HG02588 (cell line): ENCODE measurements around the gene ZNF75A.
"Not testable (repeated sequence)": the region's sequence is repeated elsewhere in the genome, so short reads cannot be mapped to it uniquely, and the experiment has no call there.

Source experiments
- ATAC-seq: cut with Tn5 transposase; IDR thresholded peaks from one replicate; pipeline ENCODE4 v1.9.1; 2021; ENCODE audit warnings: mild to moderate bottlenecking, moderate library complexity; ENCODE audit not compliant: unreplicated experiment

Gene ZNF75A

DNA sequence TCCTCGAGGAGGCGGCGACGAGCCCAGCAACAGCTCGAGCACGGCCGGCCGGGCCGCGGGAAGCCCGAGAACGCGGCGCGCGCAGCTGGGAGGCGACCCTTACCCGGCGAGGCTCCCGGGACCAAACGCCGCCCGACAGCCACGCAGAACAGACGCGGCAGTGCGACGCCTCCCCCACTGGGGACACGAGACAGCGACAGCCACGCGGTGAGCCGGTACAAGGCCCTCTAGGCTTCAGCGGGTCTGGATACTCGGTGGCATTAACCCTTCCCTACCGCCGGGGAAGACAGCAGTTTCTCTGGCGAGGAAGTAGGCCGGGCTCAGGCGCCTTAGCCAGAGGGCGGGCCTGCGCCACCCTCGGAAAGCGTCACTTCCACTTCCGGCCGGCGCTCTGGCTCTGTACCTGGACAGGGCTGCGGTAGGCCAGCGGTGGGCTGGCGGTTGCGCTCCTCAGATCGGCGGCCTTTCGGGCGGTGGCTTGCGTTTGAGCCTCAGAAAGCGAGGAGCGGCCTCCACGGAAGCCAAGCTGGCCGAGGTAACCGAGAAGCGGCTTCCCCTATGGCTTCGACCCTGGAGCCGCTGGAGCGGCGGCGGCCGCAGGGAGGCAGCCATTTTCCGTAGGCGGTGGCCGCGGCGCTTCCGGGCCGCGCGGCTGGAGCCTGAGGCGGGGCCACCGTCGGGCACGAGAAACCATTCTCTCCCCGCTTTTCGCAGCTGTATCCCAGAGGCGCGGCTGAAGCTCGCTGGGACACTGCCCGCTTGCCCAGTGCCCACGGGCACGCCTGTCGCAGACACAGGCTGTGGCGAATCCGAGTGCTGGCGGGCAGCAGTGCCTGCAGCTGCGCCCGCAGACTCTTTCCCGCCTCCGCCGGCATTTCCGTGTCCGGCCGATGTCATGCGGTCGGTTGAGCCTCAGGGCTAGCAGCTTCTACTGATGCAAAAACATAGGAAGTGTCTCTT is at the start of gene ZNF75A, which contains the start of gene TIGD7:
Gene ZNF75A (plus strand): TSS at position 389 of the 960 bp plus-strand sequence. CDS start 2,932 bp downstream, outside the sequence.
Gene TIGD7 (minus strand): TSS at position 322 of the 960 bp plus-strand sequence. CDS start 4,816 bp downstream, outside the sequence.
- peak; percentile 93 for ATAC-seq

DNA sequence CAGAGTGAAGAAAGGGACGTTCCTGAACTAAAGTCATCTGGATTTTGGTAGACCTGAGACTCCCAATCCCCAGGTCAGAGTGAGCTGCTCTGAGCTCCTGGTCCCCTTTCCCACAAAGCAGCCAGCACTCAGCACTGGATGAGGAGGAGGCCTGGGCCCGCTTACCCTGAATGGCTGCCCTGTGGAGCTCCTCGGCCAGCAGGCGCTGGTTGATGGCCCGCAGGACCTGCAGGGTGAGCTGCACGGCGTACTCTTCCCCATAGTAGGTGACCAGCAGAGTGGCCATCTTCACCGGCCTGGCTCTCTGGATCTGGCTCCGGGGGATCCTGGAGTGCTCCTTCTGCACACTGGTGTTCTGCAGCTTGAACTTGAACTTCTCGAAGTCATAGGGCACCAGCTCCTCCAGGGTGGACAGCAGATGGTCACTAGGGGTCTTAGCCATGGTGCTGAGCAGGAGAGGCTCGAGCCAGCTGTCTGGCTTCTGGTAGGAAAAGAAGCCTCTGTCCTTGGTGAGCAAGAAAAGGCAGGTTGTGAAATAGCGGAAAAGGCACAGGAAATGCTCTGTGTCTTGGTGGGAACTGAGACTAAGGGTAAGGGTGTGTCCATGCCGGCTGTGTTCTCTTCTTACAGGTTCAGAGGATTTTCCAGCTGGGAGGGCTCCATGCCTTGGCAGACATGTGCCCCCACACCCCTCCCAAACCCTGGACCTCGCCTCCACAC is 49.0 kb upstream of the ZNF75A start, which contains the start of gene MEFV:
Gene MEFV (minus strand): TSS at position 488 of the 720 bp plus-strand sequence. CDS start 46 bp downstream, at position 442.
- no peak for ATAC-seq

DNA sequence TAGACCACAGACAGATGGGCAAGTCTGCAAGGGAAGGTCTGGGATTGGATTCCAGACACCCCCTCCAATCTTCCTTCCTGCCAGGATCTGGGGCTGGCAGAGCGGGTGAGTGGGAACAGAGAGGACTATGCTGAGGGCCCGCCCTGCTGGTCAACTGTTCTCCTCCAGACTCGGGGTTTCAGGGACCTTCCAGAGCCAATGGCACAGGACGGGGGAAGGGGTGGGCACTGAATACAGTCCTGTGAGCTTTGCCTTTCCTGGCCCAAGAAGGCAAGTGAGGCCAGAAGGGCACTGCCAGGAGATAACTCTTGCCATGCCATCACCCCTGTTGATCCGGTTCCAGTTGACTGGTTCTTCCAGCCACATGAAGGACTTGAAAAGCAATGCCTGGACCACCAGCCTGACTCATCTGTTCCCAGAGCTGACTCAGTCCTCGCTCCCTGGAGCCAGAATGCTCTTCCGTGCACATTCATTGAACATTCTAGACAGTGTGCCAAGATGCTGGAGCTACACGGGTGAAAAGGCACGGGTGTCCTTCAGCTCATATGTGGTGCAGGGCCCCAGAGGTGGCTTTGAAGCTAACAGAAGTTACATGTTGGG is 48.3 kb upstream of the ZNF75A start:
- ATAC-seq = no peak

DNA sequence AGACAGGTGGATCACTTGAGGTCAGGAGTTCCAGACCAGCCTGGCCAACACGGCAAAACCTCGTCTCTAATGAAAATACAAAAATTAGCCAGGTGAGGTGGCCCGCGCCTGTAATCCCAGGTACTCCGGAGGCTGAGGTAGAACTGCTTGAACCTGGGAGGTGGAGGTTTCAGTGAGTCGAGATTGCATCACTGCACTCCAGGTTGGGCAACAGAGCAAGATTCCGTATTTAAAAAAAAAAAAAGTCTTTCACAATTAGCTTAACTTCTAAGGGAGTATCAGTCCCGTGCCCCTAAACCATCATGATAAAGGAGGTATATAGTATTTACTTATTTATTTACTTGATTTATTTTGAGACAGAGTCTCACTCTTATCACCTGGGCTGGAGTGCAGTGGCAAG is 45.5 kb upstream of the ZNF75A start:
- no peak for ATAC-seq

DNA sequence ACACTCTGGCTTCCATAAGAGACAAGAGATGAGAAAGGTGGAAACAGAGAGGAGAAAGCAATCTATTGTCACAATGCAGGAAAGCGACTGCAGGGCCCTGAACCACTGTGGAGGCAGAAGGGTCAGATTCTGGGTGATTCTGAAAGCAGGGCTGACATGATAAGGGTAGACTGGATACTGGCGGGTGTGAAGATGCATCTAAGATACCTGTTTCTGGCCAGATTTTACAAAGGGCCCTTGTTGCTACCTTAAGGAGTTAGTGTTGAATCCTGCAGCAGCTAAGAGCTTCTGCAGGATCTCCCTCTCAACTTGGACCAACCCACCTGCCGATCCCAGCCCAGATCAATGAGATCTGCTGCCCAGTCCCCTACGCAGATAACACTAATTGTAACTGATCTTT is 42.8 kb upstream of the ZNF75A start:
- ATAC-seq = no peak

DNA sequence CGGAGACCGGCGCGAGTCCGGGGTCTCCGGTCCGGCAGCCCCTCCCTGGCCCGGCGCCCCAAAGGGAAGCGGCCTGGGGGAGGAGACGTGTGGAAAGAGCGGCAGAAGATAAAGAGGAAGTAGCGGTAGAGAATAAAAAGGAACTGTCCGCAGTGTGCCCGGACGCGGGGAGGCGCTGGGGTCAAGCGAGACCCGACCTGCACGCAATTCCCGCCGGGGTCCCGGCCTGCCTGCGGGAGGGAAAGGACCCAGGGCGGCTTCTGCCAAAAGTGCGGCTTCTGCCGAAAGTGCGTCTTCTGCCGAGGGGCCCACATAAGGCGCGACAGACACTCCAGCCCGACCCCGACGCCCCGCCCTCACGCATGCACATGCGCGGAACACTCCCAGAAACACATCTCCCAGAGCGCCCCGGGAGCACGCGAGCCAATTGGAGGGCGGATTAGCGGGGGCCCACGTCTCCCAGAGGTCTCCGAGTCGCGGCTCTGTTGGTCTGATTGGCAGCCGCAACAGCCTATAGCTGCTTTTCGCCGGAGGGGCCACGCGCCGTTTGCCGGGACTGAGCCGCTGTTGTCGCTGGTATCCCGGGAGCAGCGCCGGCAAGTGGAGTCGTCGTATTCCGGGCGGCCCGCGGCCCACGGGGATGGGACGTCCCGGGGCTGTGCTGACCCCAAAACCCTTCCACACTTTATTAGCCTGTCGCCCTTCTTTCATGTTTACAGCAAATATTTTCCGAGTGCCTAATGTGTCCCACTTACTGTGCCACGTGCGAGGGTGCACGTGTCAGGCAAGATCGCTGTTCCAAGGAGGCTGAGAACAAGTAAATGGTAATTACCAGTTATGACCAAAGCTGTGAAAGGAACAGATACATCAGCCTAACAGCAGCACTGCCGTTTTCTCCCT is 40.9 kb upstream of the ZNF75A start:
- peak; percentile 76 for ATAC-seq

DNA sequence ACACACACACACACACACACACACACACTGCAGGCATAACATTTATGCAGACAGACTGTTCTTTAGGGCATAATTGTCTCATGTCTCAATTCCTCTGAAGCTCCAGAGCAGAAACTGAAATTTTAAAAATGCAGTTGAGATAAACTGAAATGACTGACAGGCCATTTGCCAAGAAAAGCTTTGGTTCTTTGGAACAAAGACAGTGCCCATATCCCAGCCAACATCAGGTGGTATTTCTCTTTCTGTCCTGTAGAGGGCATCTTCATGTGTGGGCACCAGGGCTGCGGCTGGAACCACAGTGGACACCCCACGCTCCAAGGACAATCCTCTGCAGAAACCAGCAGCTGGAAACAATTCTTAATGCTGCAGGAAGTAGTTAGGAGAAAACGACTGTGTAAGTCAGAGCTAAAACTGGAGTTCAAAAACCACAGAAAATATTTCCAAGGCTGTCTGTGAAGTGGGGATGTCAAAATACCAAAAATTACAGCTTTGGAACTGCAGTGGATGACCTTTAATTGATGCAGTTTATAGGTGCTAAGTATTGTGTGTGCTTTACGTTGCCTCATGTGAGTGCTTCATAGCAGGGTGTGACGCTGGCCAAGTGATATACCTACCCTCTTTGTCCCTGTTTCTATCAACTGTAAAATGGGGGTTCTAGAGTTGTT is 38.3 kb upstream of the ZNF75A start:
- ATAC-seq = no peak

DNA sequence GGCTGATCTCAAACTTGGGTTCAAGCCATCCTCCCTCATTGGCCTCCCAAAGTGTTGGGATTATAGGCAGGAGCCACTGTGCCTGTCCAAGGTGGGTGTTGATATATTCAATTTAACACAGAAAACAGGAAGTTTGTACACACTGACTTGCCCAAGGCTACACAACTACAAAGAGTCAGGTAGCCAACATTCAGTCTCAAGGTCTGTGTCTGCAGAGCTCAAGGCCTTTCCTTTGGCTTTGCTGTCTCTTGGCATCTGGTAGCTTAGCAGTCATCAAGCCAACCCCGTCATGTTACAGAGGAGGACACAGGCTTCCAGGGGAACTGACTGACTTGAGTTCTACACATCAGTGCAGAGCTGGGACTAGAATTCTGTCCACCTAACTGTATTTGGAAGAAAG is 37.0 kb upstream of the ZNF75A start:
- no peak for ATAC-seq

DNA sequence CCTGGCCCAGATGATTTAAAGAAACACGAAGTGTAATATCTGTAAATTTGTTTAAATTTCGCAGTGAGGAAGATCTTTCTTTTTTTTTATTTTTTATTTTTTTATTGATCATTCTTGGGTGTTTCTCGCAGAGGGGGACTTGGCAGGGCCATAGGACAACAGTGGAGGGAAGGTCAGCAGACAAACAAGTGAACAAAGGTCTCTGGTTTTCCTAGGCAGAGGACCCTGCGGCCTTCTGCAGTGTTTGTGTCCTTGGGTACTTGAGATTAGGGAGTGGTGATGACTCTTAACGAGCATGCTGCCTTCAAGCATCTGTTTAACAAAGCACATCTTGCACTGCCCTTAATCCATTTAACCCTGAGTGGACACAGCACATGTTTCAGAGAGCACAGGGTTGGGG is 34.6 kb upstream of the ZNF75A start:
- not testable (repeated sequence) for ATAC-seq

DNA sequence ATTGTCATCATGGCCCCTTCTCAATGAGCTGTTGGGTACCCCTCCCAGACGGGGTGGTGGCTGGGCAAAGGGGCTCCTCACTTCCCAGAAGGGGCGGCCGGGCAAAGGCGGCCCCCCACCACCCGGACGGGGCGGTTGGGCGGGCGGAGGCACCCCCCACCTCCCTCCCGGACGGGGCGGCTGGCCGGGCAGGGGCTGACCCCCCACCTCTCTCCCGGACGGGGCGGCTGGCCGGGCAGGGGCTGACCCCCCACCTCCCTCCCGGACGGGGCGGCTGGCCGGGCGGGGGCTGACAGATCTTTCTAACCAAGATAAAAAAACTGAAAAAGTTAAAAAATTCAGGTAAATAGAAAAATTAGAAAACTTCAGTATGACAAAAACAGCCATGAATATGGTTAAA is 34.0 kb upstream of the ZNF75A start:
- ATAC-seq = not testable (repeated sequence)

DNA sequence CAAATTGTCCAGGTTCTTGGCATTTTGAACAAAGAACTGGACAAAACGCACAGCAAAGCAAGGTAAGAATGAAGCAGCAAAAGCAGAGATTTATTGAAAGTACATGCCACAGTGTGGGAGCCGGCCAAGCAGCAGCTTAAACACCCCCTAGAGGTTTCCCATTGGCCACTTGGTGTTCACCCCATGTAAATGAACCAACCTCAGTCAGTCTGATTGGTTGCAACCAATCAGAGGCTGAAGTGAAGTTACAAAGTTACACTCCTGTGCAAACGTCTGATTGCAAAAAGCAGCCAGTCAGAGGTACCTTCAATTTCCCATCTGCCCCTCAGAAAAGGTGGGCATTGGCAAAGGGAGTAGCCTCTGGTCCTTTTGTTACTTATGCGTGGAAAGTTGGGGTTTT is 30.8 kb upstream of the ZNF75A start:
- ATAC-seq = no peak

DNA sequence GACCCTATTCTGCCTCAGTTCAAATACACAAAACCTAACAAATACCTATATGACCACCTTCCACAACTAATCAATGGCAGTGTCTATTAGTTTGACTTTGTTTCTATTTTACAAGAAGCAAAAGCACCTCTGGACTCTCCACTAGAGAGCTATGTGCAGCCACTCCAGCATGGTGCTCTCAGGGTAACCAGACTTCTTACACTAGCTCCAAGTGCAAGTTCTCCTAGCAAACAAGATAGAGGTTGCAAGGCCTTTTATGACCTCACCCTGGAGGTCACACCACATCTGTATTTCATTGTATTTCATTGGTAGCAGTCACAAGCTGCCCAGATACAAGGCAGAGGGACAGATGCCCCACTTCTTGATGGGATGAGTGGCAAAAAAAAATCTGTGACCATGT is 30.4 kb upstream of the ZNF75A start:
- ATAC-seq = no peak

DNA sequence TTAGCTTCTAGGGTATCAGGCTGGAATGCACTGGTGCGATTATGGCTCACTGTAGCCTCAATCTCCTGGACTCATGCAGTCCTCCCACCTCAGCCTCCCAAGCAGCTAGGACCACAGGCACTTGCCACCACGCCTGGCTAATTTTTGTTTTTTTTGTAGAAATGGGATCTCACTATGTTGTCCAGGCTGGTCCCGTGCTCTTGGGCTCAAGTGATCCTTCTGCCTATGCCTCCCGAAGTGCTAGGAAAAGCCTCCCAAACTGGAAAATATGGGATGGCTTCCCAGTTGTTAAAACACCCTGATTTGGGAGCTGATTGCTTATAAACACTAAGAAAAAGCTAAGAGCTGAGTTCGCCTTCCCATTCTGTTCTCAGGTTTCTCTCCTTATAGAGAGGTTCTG is 28.6 kb upstream of the ZNF75A start:
- no peak for ATAC-seq

DNA sequence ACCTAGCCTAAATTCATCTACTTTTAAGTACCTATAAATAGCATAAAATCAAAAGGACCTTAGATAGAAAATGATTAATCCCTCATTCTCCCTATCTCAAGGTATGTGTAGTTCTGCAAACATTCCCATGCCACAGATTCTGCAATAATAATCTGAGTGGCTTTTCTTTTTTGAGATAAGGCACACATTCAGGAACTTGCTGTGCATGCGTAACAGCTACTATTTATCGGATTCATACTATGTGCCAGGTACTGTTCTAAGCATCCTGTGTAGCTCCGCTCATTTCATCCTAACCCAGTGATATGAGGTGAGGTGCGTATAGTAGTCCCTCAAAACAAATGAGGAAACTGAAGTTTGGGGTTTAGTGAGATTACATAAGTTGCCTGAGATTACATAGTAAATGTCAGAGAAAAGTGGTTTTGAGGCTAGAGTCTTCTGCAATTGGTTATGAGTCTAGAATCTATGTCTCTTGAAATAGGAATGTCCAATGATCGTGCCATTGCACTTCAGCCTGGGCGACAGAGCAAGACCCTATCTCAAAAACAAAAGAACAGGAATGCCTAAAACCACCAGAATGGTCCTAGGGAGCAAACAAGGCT is 24.0 kb upstream of the ZNF75A start:
- no peak for ATAC-seq

DNA sequence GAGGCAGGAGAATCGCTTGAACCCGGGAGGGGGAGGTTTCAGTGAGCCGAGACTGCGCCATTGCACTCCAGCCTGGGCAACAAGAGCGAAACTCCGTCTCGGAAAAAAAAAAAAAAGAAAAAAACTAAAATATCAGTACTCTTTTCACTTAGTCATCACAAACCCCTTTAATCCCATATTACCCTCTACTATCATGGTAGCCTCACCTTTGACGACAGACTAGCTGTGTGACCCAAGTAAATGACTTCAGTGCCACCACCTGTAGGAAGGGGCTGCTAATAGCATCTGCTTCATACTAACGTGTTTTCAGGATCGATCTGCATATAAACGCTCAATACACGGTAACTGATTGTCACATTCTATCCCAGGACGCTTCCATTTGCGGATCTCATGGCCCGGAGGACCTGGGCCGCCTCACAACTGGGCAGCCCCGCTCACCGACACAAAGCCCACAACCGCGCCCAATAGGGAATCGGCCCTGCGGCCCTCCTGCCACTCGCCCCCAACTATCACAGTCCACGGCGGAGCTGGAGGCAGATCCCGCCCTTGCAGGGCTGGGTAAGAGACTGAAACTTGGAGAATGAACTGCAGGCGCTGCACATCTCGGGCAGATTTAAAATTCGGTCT is 23.1 kb upstream of the ZNF75A start:
- ATAC-seq = peak; percentile 19

DNA sequence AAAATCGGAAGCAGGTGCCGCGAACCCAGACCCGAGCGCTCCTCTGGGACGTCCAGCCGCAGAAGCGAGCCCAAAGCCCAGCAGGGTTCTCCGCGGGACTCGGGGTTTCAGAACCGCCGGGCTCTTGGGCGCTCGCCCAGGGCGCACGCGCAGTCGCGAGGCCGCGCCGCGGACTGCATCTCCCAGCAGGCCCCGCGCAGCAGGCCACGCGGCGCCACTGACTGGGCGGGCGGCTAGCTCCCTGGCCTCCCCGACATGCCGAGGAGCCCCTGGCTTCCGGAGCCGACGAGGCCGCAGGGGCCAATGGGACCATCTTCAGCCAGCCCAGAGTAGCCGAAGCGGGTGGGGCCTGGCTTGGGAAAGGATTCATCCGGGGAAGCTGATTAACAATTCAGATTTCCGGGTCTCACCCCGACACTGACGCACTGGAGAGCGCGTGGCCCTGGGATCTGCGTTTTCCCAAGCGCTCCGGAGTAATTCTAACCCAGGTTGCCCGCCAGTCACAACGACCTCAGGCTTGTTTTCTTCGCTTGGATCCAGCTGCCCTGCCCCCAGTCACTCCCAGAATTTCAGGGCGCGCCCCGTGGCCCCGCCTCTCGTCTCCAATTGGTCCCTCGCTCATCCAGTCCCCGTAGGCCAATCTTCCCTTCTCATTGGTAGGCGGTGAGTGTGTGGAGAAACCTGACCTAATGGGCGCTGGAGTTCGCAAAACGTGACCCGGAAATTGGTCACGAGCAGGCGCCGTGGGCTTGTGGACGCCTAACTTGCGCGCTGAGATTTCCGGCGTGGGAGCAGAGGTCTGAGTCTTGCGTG is 22.4 kb upstream of the ZNF75A start, which contains the start of gene ZNF263:
Gene ZNF263 (plus strand): TSS at position 762 of the 813 bp plus-strand sequence. CDS start 328 bp downstream, outside the sequence.
- peak; percentile 76 for ATAC-seq

DNA sequence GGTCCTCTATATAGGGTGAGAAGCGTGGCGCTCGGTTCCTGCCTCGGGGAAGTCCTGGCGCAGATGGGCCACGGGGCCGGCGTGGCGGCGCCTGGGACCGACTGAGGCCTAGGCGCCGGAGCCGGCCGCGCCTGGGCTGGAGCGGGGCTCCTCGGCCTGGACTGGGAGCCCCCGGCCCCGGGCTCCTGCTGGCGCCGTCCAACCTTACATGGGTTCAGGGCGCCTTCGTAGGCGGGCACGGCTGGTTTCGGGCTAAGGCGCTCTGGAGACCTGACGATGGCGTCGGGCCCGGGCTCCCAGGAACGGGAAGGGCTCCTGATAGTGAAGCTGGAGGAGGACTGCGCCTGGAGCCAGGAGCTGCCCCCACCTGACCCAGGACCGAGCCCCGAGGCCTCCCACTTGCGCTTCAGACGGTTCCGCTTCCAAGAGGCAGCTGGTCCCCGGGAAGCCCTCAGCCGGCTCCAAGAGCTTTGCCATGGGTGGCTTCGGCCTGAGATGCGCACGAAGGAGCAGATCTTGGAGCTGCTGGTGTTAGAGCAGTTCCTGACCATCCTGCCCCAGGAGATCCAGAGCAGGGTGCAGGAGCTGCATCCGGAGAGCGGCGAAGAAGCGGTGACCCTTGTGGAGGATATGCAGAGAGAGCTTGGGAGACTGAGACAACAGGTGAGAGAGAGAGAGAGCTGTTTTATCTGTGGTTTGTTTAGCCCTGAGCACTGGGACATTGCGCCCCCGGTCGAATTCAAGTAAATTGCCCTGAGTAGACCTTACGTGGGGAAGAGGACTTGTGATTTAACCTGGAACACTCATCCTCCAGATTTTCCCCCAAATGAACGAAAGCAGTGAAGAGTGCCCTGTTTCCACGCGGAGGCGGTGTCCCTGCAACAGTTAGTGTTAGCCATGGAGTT is 21.5 kb upstream of the ZNF75A start:
- no peak for ATAC-seq
